GM18508 (cell line): ENCODE measurements around the gene UACA.
"Not testable (repeated sequence)": the region's sequence is repeated elsewhere in the genome, so short reads cannot be mapped to it uniquely, and the experiment has no call there.

Source experiments
- ATAC-seq: cut with Tn5 transposase; IDR thresholded peaks from one replicate; pipeline ENCODE4 v1.9.1; 2021; ENCODE audit warnings: moderate number of reproducible peaks; ENCODE audit not compliant: insufficient read depth, unreplicated experiment

UACA gene

GRCh38 chr15:70632491-70633102, 130.8 kb downstream of the UACA start:
- no peak for ATAC-seq

DNA sequence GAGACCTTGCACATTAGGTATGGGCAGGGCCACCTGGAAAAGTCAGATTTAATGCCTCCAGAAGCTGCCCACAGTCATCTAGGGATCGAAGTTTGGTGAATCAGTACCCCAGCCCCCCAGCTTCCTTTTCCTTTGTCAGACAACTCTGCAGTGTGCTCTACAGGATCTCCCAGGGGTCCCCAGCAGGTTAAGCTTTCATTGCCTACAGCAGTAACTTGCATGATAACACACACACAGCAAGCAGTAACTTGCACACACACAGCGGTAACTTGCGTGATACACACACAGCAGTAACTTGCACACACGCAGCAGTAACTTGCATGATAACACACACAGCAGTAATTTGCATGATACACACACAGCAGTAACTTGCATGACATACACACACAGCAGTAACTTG, 131.3 kb downstream of the UACA start:
- ATAC-seq = no peak

- no peak for ATAC-seq
Observed at GRCh38 chr15:70629735-70630273, 133.6 kb downstream of the UACA start.

DNA sequence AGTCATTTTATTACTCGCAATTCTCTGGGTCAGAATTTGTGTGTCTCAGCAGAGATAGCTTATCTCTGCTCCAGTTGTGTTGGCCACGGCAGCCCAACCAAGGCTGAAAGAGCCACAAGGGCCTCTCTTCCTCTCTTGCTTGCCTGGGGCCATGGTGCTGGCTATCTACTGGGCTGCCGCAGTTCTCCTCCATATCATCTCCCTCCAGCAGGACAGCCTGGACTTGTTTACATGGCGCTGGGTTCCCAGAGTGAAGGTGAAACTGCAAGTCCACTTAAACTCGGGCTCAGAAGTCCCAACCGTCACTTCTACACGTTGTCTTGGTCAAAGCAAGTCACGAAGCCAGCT, 134.8 kb downstream of the UACA start:
- ATAC-seq = no peak

- no peak for ATAC-seq
Observed at GRCh38 chr15:70627734-70628548, 135.4 kb downstream of the UACA start.

DNA sequence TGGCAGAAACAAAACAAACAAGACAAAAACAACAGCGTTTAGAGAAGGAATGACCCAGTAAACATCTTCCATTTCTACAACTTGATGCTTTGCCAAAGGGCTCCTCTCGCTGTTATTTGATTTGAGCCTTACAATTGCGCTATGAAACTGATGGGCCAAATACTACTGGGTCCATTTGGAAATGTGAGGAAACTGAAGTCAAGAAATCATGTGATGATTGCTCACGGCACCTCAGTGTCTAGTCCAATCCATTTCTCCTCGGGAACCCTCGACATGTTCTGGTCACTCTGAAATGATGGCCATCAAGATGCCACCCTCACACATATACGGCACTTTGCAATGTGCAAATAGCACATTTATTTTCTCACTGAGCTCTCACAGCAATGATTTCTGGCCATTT, 136.0 kb downstream of the UACA start:
- no peak for ATAC-seq

- ATAC-seq = no peak
Observed at GRCh38 chr15:70625438-70625837, 137.9 kb downstream of the UACA start.

GRCh38 chr15:70625011-70625410, 138.3 kb downstream of the UACA start:
- no peak for ATAC-seq

GRCh38 chr15:70618929-70619328, 144.4 kb downstream of the UACA start:
- ATAC-seq = no peak

GRCh38 chr15:70617911-70618287, 145.5 kb downstream of the UACA start:
- no peak for ATAC-seq

- no peak for ATAC-seq
Observed at GRCh38 chr15:70617076-70617910, 146.1 kb downstream of the UACA start.

DNA sequence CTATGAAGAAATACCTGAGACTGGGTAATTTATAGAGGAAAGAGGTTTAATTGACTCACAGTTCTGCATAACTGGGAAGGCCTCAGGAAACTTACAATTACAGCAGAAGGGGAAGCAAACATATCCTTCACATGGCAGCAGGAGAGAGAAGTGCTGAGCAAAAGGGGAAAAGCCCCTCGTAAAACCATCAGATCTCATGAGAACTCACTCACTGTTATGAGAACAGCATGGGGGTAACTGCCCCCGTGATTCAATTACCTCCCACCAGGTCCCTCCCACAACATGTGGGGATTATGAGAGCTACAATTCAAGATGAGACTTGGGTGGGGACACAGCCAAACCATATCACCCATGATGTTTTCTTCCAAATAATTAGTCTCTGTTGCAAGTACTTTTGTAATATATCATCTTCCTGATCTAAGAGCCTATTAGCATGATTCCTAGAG, 147.0 kb downstream of the UACA start:
- ATAC-seq = not testable (repeated sequence)

DNA sequence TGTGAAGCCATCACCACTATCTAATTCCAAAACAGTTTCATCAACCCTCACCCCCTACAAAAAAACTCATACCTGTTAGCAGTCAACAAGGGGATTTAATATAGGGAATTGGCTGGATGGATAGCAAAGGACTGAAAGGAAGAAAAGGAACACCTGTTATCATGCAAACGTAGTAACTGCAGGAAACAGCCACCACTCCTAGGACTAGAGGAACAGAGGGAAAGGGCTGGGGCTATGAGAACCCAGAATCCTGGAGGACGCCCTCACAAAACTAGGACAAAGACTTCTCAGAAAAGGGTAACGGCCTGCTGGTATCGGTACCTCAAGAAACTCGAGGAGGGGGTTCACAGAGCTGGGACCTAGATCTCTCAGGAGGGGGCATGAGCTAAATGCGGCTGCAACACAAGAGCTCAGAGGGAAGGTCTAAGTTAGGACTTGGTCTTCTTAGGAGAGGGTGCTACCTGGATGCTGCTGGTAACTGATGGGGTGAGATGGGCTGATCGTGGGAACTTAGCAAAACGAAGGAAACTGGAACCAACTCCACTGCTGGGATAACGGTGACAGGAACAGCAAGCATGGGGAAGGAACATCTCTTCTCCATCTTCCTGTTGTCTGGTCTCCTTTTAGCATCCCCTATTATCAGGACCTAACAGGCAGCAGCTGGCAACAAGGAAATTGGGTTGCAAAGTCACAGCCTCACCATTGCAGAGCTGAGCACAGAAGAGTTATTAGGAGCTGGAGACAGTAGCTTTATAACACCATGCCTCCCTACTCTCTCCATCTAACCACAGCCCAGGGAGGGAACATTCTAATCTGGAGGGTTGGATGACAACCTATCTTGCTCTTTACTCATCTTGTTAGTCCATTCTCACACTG, 147.7 kb downstream of the UACA start:
- ATAC-seq = no peak

GRCh38 chr15:70614221-70614620, 149.1 kb downstream of the UACA start:
- no peak for ATAC-seq

- no peak for ATAC-seq
Observed at GRCh38 chr15:70613271-70613670, 150.1 kb downstream of the UACA start.

GRCh38 chr15:70611286-70611685, 152.1 kb downstream of the UACA start:
- no peak for ATAC-seq

- no peak for ATAC-seq
Observed at GRCh38 chr15:70610541-70610940, 152.8 kb downstream of the UACA start.

DNA sequence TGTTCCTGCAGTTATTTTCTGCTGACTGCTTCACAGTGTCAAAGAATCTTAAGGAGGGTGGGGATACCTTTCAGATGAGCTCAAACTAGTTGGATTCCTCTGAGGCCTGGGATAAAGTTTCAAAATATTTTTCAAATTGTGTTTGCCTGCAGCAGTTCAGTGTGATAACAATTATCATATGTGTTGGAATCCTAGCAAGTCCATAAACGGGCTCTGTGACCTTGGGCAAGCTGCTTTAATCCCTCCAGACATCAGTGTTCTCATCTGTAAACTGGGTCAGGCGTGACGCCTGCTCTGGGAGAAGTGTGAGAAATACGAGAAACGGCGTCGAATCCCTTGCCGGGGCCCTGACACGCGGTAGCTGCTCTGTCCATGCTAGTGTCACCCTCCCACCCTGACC, 153.5 kb downstream of the UACA start:
- ATAC-seq = no peak

DNA sequence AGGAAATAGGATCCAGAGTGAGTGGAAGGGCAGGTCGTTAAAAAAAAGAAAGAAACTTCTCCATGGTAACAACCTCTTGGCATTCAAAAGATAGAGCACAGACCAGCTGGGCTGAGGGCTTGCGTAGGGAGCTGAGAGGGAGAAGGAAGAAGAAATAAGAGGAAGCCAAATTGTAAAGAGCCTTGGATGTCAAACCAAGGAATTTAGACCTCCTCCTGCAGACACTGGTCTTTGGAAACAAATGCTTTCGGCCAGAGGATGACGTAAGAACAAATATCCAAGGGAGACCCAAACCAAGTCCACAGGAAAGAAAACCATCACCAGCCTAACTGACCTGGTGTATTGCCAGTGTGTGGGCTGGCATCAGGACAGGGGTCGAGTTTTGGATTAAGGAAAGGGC, 155.2 kb downstream of the UACA start:
- no peak for ATAC-seq
